BE2C (cell line): ENCODE measurements around the gene LIPC.
"Not testable (repeated sequence)": the region's sequence is repeated elsewhere in the genome, so short reads cannot be mapped to it uniquely, and the experiment has no call there.

Source experiments
- DNase-seq: peaks from one replicate; pipeline ENCODE4 v3.0.0-alpha.2; 2020
- H3K27me3 ChIP-seq: fragments of 250-450 bp; sonication (Bioruptor Pico); 2 replicates; pipeline ENCODE4 v1.5.1; 2020; ENCODE audit warnings: mild to moderate bottlenecking
- H3K36me3 ChIP-seq: fragments of 250-450 bp; sonication (Bioruptor Pico); 2 replicates; pipeline ENCODE4 v1.5.1; 2020; ENCODE audit warnings: mild to moderate bottlenecking
- H3K4me1 ChIP-seq: fragments of 250-450 bp; sonication (Bioruptor Pico); 2 replicates; pipeline ENCODE4 v1.5.1; 2020
- H3K4me3 ChIP-seq: 2 replicates; pipeline ENCODE4 v1.5.1; 2011; ENCODE audit warnings: low read depth, low read length
- H3K9me3 ChIP-seq: fragments of 250-450 bp; sonication (Bioruptor Pico); 2 replicates; pipeline ENCODE4 v1.5.1; 2020
- TF ChIP-seq, protein P1 (sequence below): IDR thresholded peaks from 2 replicates; pipeline ENCODE4 v1.5.1; 2012; ENCODE audit warnings: mild to moderate bottlenecking, low read depth, low read length

The LIPC gene

DNA sequence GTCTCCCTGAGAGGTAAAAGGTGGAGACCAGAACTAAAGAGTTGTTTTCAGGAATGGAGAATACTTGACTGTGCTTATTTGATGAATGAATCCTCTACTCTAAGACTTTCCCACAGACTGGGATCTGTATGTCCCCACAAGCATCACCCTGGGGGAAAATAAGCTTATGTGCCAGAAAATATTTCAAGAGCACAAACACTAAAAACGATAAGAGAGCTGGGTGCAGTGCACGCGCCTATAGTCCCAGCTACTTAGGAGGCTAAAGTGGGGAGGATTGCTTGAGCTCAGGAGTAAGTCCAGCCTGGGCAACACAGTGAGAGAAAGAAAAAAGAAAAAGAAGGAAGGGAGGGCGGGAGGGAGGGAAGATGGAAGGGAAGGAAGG, 167.0 kb downstream of the LIPC start:
- Histone ChIP-seq H3K27me3 (no peaks in the 10 kb centered on the region), H3K4me3 (no peak overlapping the region)

DNA sequence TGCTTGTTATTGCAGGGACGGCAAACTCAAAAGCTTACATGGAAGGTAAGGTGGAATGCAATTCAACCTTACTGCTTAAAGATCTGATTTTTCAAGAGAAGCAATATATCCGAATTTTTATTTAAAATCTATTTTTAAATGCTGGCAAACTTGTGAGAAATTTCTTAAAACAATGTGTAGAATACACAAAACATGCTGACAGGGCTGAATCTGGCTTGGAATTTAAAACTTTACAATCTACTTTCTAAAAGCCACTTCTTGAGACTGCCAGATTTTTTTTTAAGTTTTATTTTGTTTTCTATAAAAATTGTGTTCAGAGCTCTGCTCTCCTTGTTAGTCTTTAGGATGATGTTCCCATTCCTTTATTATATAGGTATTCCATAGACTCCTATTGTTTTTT, 171.0 kb downstream of the LIPC start:
- H3K27me3 ChIP-seq, result no peaks in the 10 kb centered on the region
- TF ChIP-seq, protein P1, sequence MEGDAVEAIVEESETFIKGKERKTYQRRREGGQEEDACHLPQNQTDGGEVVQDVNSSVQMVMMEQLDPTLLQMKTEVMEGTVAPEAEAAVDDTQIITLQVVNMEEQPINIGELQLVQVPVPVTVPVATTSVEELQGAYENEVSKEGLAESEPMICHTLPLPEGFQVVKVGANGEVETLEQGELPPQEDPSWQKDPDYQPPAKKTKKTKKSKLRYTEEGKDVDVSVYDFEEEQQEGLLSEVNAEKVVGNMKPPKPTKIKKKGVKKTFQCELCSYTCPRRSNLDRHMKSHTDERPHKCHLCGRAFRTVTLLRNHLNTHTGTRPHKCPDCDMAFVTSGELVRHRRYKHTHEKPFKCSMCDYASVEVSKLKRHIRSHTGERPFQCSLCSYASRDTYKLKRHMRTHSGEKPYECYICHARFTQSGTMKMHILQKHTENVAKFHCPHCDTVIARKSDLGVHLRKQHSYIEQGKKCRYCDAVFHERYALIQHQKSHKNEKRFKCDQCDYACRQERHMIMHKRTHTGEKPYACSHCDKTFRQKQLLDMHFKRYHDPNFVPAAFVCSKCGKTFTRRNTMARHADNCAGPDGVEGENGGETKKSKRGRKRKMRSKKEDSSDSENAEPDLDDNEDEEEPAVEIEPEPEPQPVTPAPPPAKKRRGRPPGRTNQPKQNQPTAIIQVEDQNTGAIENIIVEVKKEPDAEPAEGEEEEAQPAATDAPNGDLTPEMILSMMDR, result no peak
- no peaks in the 10 kb centered on the region for H3K9me3 ChIP-seq
- H3K4me3 ChIP-seq, result no peak overlapping the region
- peaks cover 6% of the 10 kb centered on the region for H3K36me3 ChIP-seq
- H3K4me1 ChIP-seq, result no peaks in the 10 kb centered on the region
- DNase-seq, result no peak

More for the DNA sequence above, 167.0 kb downstream of the LIPC start:
- no peak for DNase-seq
- Histone ChIP-seq H3K4me1 (no peaks in the 10 kb centered on the region), H3K36me3 (peaks cover 15% of the 10 kb centered on the region; the same call in 1 of the 2 replicates), H3K9me3 (no peaks in the 10 kb centered on the region)
- TF ChIP-seq, protein P1, result no peak

DNA sequence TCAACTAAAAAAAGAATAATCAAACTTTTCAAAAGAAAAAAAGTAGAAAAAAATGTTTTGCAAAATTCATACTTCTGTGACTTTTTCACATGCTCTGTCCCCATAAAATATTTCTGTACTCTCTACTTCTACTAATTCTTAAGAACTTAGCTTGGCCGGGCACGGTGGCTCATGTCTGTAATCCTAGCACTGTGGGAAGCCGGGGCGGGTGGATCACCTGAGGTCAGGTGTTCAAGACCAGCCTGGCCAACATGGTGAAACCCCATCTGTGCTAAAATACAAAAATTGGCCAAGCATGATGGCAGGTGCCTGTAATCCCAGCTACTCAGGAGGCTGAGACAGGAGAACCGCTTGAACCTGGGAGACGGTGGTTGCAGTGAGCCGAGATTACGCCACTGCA, 172.1 kb downstream of the LIPC start:
- not testable (repeated sequence) for H3K4me3 ChIP-seq, H3K4me1 ChIP-seq, H3K27me3 ChIP-seq, H3K36me3 ChIP-seq, H3K9me3 ChIP-seq, DNase-seq

DNA sequence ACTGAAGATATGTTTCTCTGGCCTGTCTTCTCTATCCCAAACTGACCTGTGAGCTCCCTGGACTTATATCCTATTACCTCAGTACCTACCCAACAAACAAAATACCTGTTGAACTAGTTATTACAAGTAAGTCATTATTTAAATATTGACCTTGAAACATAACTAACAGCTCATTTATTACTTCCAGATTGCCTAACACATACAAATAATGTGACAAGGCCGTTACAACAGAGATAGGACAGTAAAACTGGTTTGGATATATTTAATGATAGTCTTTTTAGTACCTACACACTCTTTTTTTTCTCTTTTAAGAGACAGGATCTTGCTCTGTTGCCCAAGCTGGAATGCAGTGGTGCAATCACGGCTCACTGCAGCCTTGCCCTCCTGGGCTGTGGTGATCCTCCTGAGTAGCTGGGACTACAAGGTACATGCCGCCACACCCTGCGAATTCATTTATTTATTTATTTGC, 172.7 kb downstream of the LIPC start:
- Histone ChIP-seq H3K9me3 (no peaks in the 10 kb centered on the region), H3K36me3 (peaks cover 6% of the 10 kb centered on the region), H3K27me3 (no peaks in the 10 kb centered on the region), H3K4me3 (no peak overlapping the region), H3K4me1 (no peaks in the 10 kb centered on the region)
- DNase-seq, result no peak
- TF ChIP-seq, protein P1, result no peak

DNA sequence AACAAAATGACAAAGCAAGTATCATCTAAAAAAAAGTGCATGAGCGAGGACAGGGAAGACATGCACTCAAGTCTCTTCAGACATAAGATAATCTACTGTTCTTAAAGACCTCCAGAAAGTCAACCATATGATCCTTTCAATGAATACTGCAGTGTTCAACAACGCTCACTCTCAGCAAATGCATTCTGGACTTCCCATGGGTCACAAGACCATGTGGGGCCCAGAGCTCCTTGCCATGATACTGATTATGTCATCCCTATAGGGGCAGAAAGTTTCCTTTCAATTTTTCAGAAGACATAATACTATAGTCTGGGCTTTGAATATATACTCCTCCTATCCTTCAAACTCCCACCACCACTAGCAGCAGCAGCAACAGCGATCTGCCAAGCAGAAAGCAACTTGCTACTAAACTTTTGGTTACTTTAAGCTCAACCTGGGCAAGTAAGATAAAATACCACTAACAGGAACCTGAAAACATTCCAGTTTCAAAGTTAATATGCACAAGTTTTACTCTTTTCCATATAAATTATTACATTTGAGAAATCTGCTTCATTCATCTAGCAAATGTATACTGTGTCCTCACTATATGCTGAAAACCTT, 174.2 kb downstream of the LIPC start:
- TF ChIP-seq, protein P1, result no peak
- Histone ChIP-seq H3K4me1 (no peaks in the 10 kb centered on the region), H3K36me3 (peaks cover 14% of the 10 kb centered on the region), H3K27me3 (no peaks in the 10 kb centered on the region), H3K4me3 (no peak overlapping the region), H3K9me3 (no peaks in the 10 kb centered on the region)
- no peak for DNase-seq

DNA sequence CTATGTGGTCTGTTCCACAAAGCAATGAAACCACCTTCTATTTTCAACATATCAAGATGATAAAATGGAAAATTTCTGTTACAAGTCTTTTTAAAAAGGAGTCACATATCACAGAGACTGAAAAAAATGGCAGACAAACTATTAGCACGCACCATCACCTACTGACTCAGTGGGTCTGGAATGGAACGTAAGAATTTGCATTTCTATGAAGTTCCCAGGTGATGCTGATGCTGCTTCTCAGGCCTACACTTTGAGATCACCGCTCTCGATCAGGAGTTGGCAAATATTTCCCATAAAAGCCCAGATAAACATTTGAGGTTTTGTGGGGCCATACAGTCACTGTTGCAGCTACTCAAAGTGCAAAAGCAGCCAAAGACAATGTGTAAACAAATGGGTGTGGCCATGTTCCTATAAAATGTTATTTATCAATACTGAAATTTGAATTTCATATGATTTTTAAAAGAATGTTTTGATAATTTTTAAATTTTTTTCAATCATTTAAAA, 174.8 kb downstream of the LIPC start:
- H3K4me1 ChIP-seq, result no peaks in the 10 kb centered on the region
- no peak for DNase-seq
- no peaks in the 10 kb centered on the region for H3K27me3 ChIP-seq
- TF ChIP-seq, protein P1, result no peak
- H3K4me3 ChIP-seq, result no peak overlapping the region
- H3K9me3 ChIP-seq, result no peaks in the 10 kb centered on the region
- peaks cover 10% of the 10 kb centered on the region for H3K36me3 ChIP-seq
